Measurements from ENCODE around the gene PLEKHA4. TPM values are rescaled to one million over a fixed set of nuclear protein-coding genes. Genes with fewer than 3 reads are reported as not detected.

The PLEKHA4 gene
- total and polyA plus RNA-seq, 2 of the 13 experiments (the other 11 are each of a cell fraction or from before 2014, with no cell fraction given), result 4.8 to 6.0 TPM

GRCh38 chr19:48806818-48807589, 61.4 kb downstream of the PLEKHA4 start (continued):
- TF ChIP-seq AFF4 (CRISPR knock-in tag; IDR thresholded peaks at IDR 0.05) (no peak), HIVEP1 (CRISPR knock-in tag; IDR thresholded peaks at IDR 0.05) (no peak), SRY (CRISPR knock-in tag; IDR thresholded peaks at IDR 0.05) (no peak), CREB3 (CRISPR knock-in tag; IDR thresholded peaks at IDR 0.05) (no peak), ZNF276 (CRISPR knock-in tag; IDR thresholded peaks at IDR 0.05; ENCODE audit: low read depth) (no peak), CBX1 (IDR thresholded peaks at IDR 0.05; ENCODE audit: low read depth) (peak; percentile 17), DR1 (CRISPR knock-in tag; IDR thresholded peaks at IDR 0.05) (peak; percentile 74; the same call in 1 of the 2 replicates), POLR2AphosphoS2 (IDR thresholded peaks at IDR 0.05; ENCODE audit: low read depth, low read length) (no peak), SOX6 (IDR thresholded peaks at IDR 0.05) (no peak), SOX6 (CRISPR knock-in tag; IDR thresholded peaks at IDR 0.05) (no peak), STAG1 (CRISPR knock-in tag; IDR thresholded peaks at IDR 0.05) (no peak), ZNF816 (CRISPR knock-in tag; IDR thresholded peaks at IDR 0.05; ENCODE audit: borderline replicate concordance) (no peak), NONO (IDR thresholded peaks at IDR 0.05) (no peak), NONO (CRISPR knock-in tag; conservative IDR thresholded peaks at IDR 0.05) (0 out of 2 replicates have a peak, but pooled peaks have one; percentile 55), MLXIP (CRISPR knock-in tag; IDR thresholded peaks at IDR 0.05; ENCODE audit: borderline replicate concordance) (no peak), ZNF343 (CRISPR knock-in tag; IDR thresholded peaks at IDR 0.05) (no peak), DMTF1 (CRISPR knock-in tag; IDR thresholded peaks at IDR 0.05) (no peak)
